K562 (cell line): ENCODE data around the gene CDCA3. TPM values are rescaled to one million over a fixed set of nuclear protein-coding genes. Genes with fewer than 3 reads are reported as not detected.

Source experiments
- CEBPG ChIP-seq, 3 experiments: fragments of 200-800 bp in 1 of 3; sonication (Bioruptor generic) in 1 of 3; sonication (generic) in 1 of 3; formaldehyde crosslinking in 1 of 3; IDR thresholded peaks in 2 of 3; conservative IDR thresholded peaks in 1 of 3; 2 replicates each; pipeline versions ENCODE4 v1.6.1 to v1.8.0; 2016 to 2022; ENCODE audit warnings: missing compliant biosample characterization in 2 of 3, missing genetic modification characterization in 2 of 3, mild to moderate bottlenecking in 1 of 3, missing genetic modification reagents in 1 of 3
- CREB5 ChIP-seq: fragments of 250-450 bp; sonication (Bioruptor Pico); IDR thresholded peaks from 2 replicates; pipeline ENCODE4 v1.5.0; 2020; ENCODE audit warnings: mild to moderate bottlenecking
- HMG20B ChIP-seq: fragments of 250-450 bp; sonication (Bioruptor Pico); IDR thresholded peaks from 2 replicates; pipeline ENCODE4 v1.5.0; 2021; ENCODE audit warnings: mild to moderate bottlenecking
- HMGXB4 ChIP-seq: sonication (generic); formaldehyde crosslinking; IDR thresholded peaks from 2 replicates; pipeline ENCODE4 v1.8.1; 2023; ENCODE audit warnings: mild to moderate bottlenecking, missing genetic modification reagents
- NFRKB ChIP-seq: fragments of 450-650 bp; IDR thresholded peaks from 2 replicates; pipeline ENCODE4 v1.6.1; 2016; ENCODE audit warnings: low read depth
- PTTG1 ChIP-seq: fragments of 450-650 bp; IDR thresholded peaks from 2 replicates; pipeline ENCODE4 v1.6.1; 2016; ENCODE audit warnings: low read depth, mild to moderate bottlenecking, missing genetic modification characterization, missing compliant biosample characterization
- PURB ChIP-seq: sonication (generic); formaldehyde crosslinking; IDR thresholded peaks from 2 replicates; pipeline ENCODE4 v1.9.0; 2021; ENCODE audit warnings: low read depth, mild to moderate bottlenecking, missing genetic modification reagents
- RERE ChIP-seq: sonication (generic); formaldehyde crosslinking; IDR thresholded peaks from 2 replicates; pipeline ENCODE4 v1.8.0; 2023; ENCODE audit warnings: missing genetic modification reagents, mild to moderate bottlenecking, borderline replicate concordance
- SMAD3 ChIP-seq: fragments of 450-650 bp; formaldehyde crosslinking; conservative IDR thresholded peaks from 2 replicates; pipeline ENCODE4 v1.4.0; 2020; ENCODE audit warnings: mild to moderate bottlenecking
- SREBF1 ChIP-seq: fragments of 150-350 bp; IDR thresholded peaks from 2 replicates; pipeline ENCODE4 v1.6.1; 2014; ENCODE audit warnings: antibody characterized with exemption, low read depth, low read length, borderline replicate concordance
- SREBF2 ChIP-seq: sonication (generic); formaldehyde crosslinking; IDR thresholded peaks from 2 replicates; pipeline ENCODE4 v1.4.0; 2020; ENCODE audit warnings: mild to moderate bottlenecking, missing genetic modification reagents
- TFAP4 ChIP-seq: sonication (generic); formaldehyde crosslinking; IDR thresholded peaks from 2 replicates; pipeline ENCODE4 v1.8.0; 2022; ENCODE audit warnings: missing genetic modification reagents, mild to moderate bottlenecking, moderate library complexity, borderline replicate concordance
- ZNF184 ChIP-seq: sonication (generic); formaldehyde crosslinking; IDR thresholded peaks from 2 replicates; pipeline ENCODE4 v1.5.0; 2020; ENCODE audit warnings: missing genetic modification reagents
- ZNF277 ChIP-seq: fragments of 250-450 bp; sonication (Bioruptor Pico); IDR thresholded peaks from 2 replicates; pipeline ENCODE4 v1.8.0; 2022; ENCODE audit warnings: inconsistent platforms, mild to moderate bottlenecking, moderate library complexity, borderline replicate concordance
- ZNF76 ChIP-seq: fragments of 250-450 bp; sonication (Bioruptor Pico); IDR thresholded peaks from 2 replicates; pipeline ENCODE4 v1.4.0; 2020; ENCODE audit warnings: mild to moderate bottlenecking, moderate library complexity, borderline replicate concordance
- polyA plus RNA-seq, 8 experiments: library from polyadenylated mRNA; depleted of rRNA in 4 of 8; stranded (reverse) in 5 of 8; unstranded in 3 of 8; fragments of >200 nt; fragmentation: Nextera tagmentation in 2 of 8; fragmentation: Illumina TruSeq in 1 of 8; extraction: Ambion mirVana in 2 of 8; extraction: Trizol in 1 of 8; gene quantifications; 2 replicates each; pipeline versions ENCODE4 v1.2.1 to v1.2.3, GENCODE V29; 2011 to 2014; ENCODE audit warnings: inconsistent platforms in 1 of 8, missing spikeins in 1 of 8
- total RNA-seq, 7 experiments: library from RNA; depleted of rRNA in 6 of 7; stranded (reverse); fragments of >200 nt in 6 of 7; fragmentation: Illumina TruSeq in 2 of 7; extraction: Trizol in 2 of 7; gene quantifications; 2 replicates each; pipeline versions ENCODE4 v1.2.1 to v1.2.3, GENCODE V29; 2011 to 2021; ENCODE audit warnings: low replicate concordance in 1 of 7

The CDCA3 gene
- total and polyA plus RNA-seq, 9 of the 15 experiments (the other 6 are each of a cell fraction or from before 2014, with no cell fraction given): 24.2 to 80.8 (median 55.1) TPM

GRCh38 chr12:6868211-6869048 lies 17.3 kb upstream of the CDCA3 start (continued):
- no peak for TF ChIP-seq CREB5 (CRISPR knock-in tag)
- no peak for TF ChIP-seq ZNF184 (CRISPR knock-in tag)
- TF ChIP-seq CEBPG (CRISPR knock-in tag; IDR thresholded peaks at IDR 0.05): no peak
- TF ChIP-seq CEBPG (tag; conservative IDR thresholded peaks at IDR 0.05 in 1 of 2, IDR thresholded peaks at IDR 0.05 in 1 of 2): no peak
- TF ChIP-seq SREBF2 (CRISPR knock-in tag): no peak
- no peak for TF ChIP-seq HMG20B (CRISPR knock-in tag)
- TF ChIP-seq PTTG1 (tag): no peak
- TF ChIP-seq NFRKB: no peak
- no peak for TF ChIP-seq PURB (CRISPR knock-in tag)
- no peak for TF ChIP-seq SREBF1
- no peak for TF ChIP-seq ZNF277 (CRISPR knock-in tag)
- no peak for TF ChIP-seq RERE (CRISPR knock-in tag)
- TF ChIP-seq ZNF76 (CRISPR knock-in tag): no peak
- no peak for TF ChIP-seq HMGXB4
- TF ChIP-seq SMAD3 (CRISPR knock-in tag): no peak
- 0 out of 2 replicates have a peak, but pooled peaks have one; percentile 2 for TF ChIP-seq TFAP4 (CRISPR knock-in tag)
